ENCODE measurements around the gene C14orf180. TPM values are rescaled to one million over a fixed set of nuclear protein-coding genes. Genes with fewer than 3 reads are reported as not detected.

C14orf180 gene
- total and polyA plus RNA-seq, 10 of the 15 experiments (the other 5 are each of a cell fraction or from before 2014, with no cell fraction given), result not detected

GRCh38 chr14:104598910-104599273 is 19.3 kb downstream of the C14orf180 start:
- no peak for ATAC-seq
- in situ Hi-C loops (cut with MboI), result no loop called here
- no peak for FAIRE-seq

GRCh38 chr14:104599446-104599845 is 19.9 kb downstream of the C14orf180 start:
- RAD21 ChIA-PET (ENCODE audit: unreplicated experiment), result no interaction called here
- Histone ChIP-seq H3K36me3 (ENCODE audit: control insufficient read depth in 2 of 2, insufficient read depth in 2 of 2, low read length in 1 of 2) (no peaks in the 10 kb centered on the region), H3K79me2 (ENCODE audit: control insufficient read depth, insufficient read depth, low read length) (no peaks in the 10 kb centered on the region), H3K9me3 (replicated peaks; ENCODE audit: control insufficient read depth, insufficient read depth, low read length) (no peaks in the 10 kb centered on the region), H3K4me3 (no peak overlapping the region), H3K4me1 (ENCODE audit: control insufficient read depth, insufficient read depth, low read length) (no peaks in the 10 kb centered on the region), H3K27me3 (replicated peaks in 1 of 2; ENCODE audit: control insufficient read depth in 2 of 2, insufficient read depth in 2 of 2, low read length in 1 of 2) (no peaks in the 10 kb centered on the region; a peak in 1 of 4 replicates), H3K27ac (ENCODE audit: control insufficient read depth, insufficient read depth) (no peak overlapping the region), H3K4me2 (ENCODE audit: control insufficient read depth, insufficient read depth) (no peak overlapping the region), H3K9ac (ENCODE audit: control insufficient read depth, insufficient read depth, low read length) (no peak overlapping the region), H4K20me1 (ENCODE audit: control insufficient read depth, insufficient read depth) (no peaks in the 10 kb centered on the region), H2AFZ (ENCODE audit: control insufficient read depth, low read depth, low read length) (no peak overlapping the region)
- no peak for DNase-seq (ENCODE audit: low read depth, low spot score)
- POLR2A ChIA-PET, result no interaction called here
- no peak for FAIRE-seq
- WGBS (ENCODE audit: insufficient coverage, insufficient replicate concordance, low lambda C conversion rate, missing lambda C conversion rate), result 53% methylated on average over 7 of the region's 7 CpGs
- SMC1A ChIA-PET (ENCODE audit: uncharacterized antibody, unreplicated experiment), result no interaction called here
- no TSS peak for BruUV-seq (replicated peaks)
- CTCF ChIA-PET, result no interaction called here
- in situ Hi-C loops (cut with MboI), result no loop called here
- no peak for ATAC-seq
- intact Hi-C loops (cut with micrococcal nuclease; ENCODE audit: unreplicated experiment), result no loop called here
- TF ChIP-seq SMAD5 (IDR thresholded peaks at IDR 0.05; ENCODE audit: low read depth) (no peak), SP1 (IDR thresholded peaks at IDR 0.05; ENCODE audit: low read depth, low read length) (no peak), MAX (IDR thresholded peaks at IDR 0.05; ENCODE audit: low read depth, low read length) (no peak), ZZZ3 (IDR thresholded peaks at IDR 0.05; ENCODE audit: control insufficient read depth, insufficient read length, low read depth) (no peak), EZH2 (IDR thresholded peaks at IDR 0.05; ENCODE audit: borderline replicate concordance, control insufficient read depth, low read depth, low read length) (no peak), CBX3 (IDR thresholded peaks at IDR 0.05; ENCODE audit: borderline replicate concordance, low read depth) (no peak), ZBTB4 (CRISPR knock-in tag; IDR thresholded peaks at IDR 0.05) (no peak), IKZF2 (IDR thresholded peaks at IDR 0.05) (no peak), ELK1 (IDR thresholded peaks at IDR 0.05; ENCODE audit: low read depth, low read length) (no peak)

More at GRCh38 chr14:104598910-104599273, 19.3 kb downstream of the C14orf180 start:
- Histone ChIP-seq H3K4me1 (ENCODE audit: control insufficient read depth, insufficient read depth, low read length) (no peaks in the 10 kb centered on the region), H2AFZ (ENCODE audit: control insufficient read depth, low read depth, low read length) (no peak overlapping the region), H3K79me2 (ENCODE audit: control insufficient read depth, insufficient read depth, low read length) (no peaks in the 10 kb centered on the region), H4K20me1 (ENCODE audit: control insufficient read depth, insufficient read depth) (no peaks in the 10 kb centered on the region), H3K27ac (ENCODE audit: control insufficient read depth, insufficient read depth) (no peak overlapping the region), H3K27me3 (replicated peaks in 1 of 2; ENCODE audit: control insufficient read depth in 2 of 2, insufficient read depth in 2 of 2, low read length in 1 of 2) (no peaks in the 10 kb centered on the region; a peak in 1 of 4 replicates), H3K4me3 (no peak overlapping the region), H3K36me3 (ENCODE audit: control insufficient read depth in 2 of 2, insufficient read depth in 2 of 2, low read length in 1 of 2) (no peaks in the 10 kb centered on the region), H3K9me3 (replicated peaks; ENCODE audit: control insufficient read depth, insufficient read depth, low read length) (no peaks in the 10 kb centered on the region), H3K9ac (ENCODE audit: control insufficient read depth, insufficient read depth, low read length) (no peak overlapping the region), H3K4me2 (ENCODE audit: control insufficient read depth, insufficient read depth) (no peak overlapping the region)
- TF ChIP-seq SPI1 (IDR thresholded peaks at IDR 0.05; ENCODE audit: borderline replicate concordance, insufficient read depth, low read depth, low read length) (no peak), ZNF24 (IDR thresholded peaks at IDR 0.05) (no peak), MEF2A (IDR thresholded peaks at IDR 0.05; ENCODE audit: insufficient read depth, low read depth, low read length) (no peak), CREB1 (IDR thresholded peaks at IDR 0.05; ENCODE audit: low read depth) (no peak), RFX5 (IDR thresholded peaks at IDR 0.05; ENCODE audit: low read depth, low read length) (no peak), ESRRA (IDR thresholded peaks at IDR 0.05; ENCODE audit: low read length) (no peak), MTA3 (IDR thresholded peaks at IDR 0.05; ENCODE audit: borderline replicate concordance, low read length) (no peak), FOXM1 (IDR thresholded peaks at IDR 0.05; ENCODE audit: low read depth, low read length) (no peak), SMARCA5 (IDR thresholded peaks at IDR 0.05) (no peak)
- ChIA-PET SMC1A (ENCODE audit: uncharacterized antibody, unreplicated experiment) (no interaction called here), RAD21 (ENCODE audit: unreplicated experiment) (no interaction called here), POLR2A (no interaction called here), CTCF (no interaction called here)
- BruUV-seq (replicated peaks), result no TSS peak
- 40% methylated on average over 12 of the region's 12 CpGs for WGBS (ENCODE audit: insufficient coverage, insufficient replicate concordance, low lambda C conversion rate, missing lambda C conversion rate)
- intact Hi-C loops (cut with micrococcal nuclease; ENCODE audit: unreplicated experiment), result no loop called here
- no peak for DNase-seq (ENCODE audit: low read depth, low spot score)

All from GM12878 (cell line).